HG02610 (cell line): Measurements from ENCODE around the gene CIRBP.
A peak's percentile ranks its signal among the peaks of the same experiment; 100 is the strongest.

ENCODE experiments used
- ATAC-seq: cut with Tn5 transposase; IDR thresholded peaks from one replicate; pipeline ENCODE4 v1.9.1; 2021; ENCODE audit warnings: mild to moderate bottlenecking, moderate library complexity; ENCODE audit not compliant: unreplicated experiment

CIRBP gene

GRCh38 chr19:1254530-1255185, 14.5 kb upstream of the CIRBP start:
- ATAC-seq = no peak

GRCh38 chr19:1255186-1256161, 13.7 kb upstream of the CIRBP start:
- ATAC-seq = no peak

GRCh38 chr19:1256646-1257474, 12.3 kb upstream of the CIRBP start:
- ATAC-seq = no peak

GRCh38 chr19:1257475-1258162, 11.5 kb upstream of the CIRBP start:
- ATAC-seq = no peak

GRCh38 chr19:1258163-1258492, 11.0 kb upstream of the CIRBP start:
- ATAC-seq = no peak

GRCh38 chr19:1258707-1259205, 10.4 kb upstream of the CIRBP start:
- ATAC-seq = no peak

- ATAC-seq = no peak
Observed at GRCh38 chr19:1259206-1259875, 9.8 kb upstream of the CIRBP start.

- ATAC-seq = peak; percentile 3
Observed at GRCh38 chr19:1259876-1260748, 9.0 kb upstream of the CIRBP start.

- peak; percentile 59 for ATAC-seq
Observed at GRCh38 chr19:1260749-1261537, 8.2 kb upstream of the CIRBP start.

- ATAC-seq = no peak
Observed at GRCh38 chr19:1261538-1261797, 7.7 kb upstream of the CIRBP start.

- no peak for ATAC-seq
Observed at GRCh38 chr19:1261798-1262622, 7.1 kb upstream of the CIRBP start.

GRCh38 chr19:1262623-1263123, 6.5 kb upstream of the CIRBP start:
- no peak for ATAC-seq

- ATAC-seq = no peak
Observed at GRCh38 chr19:1263188-1263587, 5.9 kb upstream of the CIRBP start.

GRCh38 chr19:1264801-1265614, 4.1 kb upstream of the CIRBP start:
- no peak for ATAC-seq

GRCh38 chr19:1265615-1266128, 3.5 kb upstream of the CIRBP start:
- no peak for ATAC-seq

GRCh38 chr19:1266129-1266915, 2.8 kb upstream of the CIRBP start:
- ATAC-seq = peak; percentile 23
